ENCODE data around the gene TASOR2.

TASOR2 gene

DNA sequence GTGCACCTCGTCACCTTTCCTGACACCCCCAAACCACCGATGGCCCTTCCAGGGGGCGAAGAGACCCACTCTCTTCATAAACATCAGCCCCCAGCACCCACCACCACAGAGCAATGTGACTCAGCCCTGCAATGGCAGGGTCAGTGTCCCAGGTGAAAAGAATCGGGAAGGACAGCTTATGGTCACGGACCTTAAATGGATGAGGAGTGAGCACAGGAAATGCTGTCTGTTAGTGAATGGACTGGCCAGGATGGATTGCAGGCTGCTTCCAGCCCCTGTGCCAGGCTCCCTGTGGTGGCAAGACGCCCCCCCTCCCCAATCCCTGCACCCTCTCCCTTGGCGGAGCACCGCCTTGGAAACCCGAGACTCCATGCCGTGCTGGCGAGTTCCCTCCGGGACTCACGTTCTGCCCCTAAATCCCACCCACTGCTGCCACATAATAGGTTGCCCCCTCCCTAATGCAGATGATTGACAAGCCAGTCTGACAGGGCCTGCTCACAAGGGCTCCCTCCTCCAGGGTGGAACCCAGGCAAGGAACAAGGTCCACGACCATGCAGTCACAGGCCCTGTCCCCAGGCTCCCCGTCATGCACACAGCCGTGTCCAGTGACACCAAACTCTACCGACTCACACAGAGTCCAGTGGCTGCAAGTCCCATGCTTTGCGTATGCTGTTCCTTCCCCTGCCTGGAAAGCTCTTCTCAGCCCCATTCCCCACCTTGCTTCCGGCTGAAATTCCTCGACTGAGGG is 25.6 kb upstream of the TASOR2 start:
- no peak for DNase-seq

DNA sequence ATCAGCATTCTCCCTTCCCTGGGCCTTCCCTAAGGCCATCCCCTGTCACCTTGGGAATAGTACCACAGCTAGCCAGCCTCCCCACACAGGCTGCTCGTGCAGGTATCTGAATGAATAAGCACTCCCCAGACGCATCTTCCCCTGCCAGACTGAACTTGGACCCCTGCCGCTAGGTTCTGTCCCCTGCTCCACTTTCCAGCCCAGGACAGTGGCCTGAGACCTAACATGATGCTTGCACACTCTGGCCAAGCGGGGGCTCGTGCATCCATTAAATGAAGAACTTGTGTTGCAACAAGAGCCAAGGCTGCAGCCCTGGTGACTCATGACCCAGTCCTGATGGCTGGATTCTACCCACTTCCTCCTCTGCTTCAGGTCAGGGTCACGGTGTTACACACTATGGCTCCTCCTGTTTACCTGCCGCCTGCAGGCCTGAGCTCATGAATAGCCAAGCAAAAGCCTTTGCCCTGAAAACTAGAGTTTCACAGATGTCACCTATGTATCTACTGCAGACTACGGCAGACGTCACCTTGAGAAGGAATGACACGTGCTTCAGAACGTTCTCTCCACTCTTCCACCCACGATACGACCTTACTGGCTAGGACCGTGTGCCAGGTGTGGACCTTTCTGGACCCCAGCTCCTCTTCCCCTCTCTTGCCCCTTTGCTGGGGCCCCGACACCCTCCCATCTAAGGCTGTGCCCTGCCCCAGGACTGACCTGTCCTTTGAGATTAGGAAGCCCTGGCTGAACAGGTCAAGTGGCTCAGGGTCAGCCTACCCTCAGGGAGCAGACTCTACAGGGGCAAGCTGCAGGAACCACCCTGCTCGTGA is 24.7 kb upstream of the TASOR2 start:
- no peak for DNase-seq

DNA sequence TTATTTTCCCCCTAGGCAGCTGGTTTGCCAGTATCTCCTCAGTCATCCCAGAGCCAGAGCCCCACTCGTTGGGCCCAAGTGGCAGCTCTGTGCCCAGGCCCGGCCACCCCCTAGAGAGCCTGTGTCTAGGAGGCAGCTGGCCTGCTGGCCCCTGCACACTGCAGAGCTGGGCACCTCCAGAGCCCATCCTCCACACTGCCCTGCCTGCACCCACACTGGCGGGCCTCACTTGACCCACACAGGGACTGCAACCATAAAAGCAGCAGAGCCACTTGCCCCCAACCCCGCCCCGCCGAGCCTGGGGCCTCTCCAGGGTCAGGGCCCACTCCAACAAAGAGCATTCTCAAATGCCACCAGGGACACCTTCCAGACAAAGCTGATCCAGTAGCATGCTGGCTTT is 23.6 kb upstream of the TASOR2 start:
- no peak for DNase-seq

DNA sequence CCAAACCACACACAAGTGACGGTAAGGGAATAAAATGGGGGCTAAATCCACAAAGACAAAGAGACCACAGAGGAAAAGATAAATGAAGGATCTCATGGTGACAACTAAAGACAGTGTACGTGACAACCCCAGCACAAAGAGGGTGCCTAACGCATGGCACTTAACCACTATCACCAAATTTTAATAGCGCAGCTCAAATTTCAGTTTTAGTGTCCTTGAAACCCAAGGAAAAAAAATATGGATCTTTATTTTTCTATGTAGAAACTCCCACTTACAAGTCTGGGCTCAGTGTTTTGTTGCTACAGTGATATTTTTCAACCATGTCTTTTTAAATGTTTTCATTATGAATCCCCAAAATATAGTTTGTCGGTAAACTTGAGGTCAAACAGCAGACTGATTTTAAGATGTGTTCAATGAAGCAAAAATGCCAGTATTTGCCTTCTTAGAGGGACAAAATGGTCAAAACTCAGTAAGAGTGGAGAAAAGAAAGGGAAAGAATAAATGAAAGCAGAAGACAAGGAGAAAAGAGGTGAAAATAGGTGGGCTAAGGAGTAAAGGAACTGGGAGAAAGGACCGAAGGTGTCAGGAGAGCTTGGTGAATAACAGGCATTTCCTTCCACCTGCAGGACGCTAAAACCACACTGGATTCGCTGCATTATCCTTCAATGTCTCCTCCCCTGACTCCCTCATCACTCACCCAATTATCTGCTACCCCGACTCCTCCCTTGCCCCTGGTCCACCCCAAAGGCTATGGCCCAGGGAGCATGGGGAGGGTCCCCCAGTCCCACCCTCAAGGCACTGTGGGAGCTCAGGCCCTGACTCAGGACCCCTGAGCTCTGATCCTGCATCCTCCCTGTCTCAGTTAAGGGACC is 21.7 kb upstream of the TASOR2 start:
- no peak for DNase-seq

DNA sequence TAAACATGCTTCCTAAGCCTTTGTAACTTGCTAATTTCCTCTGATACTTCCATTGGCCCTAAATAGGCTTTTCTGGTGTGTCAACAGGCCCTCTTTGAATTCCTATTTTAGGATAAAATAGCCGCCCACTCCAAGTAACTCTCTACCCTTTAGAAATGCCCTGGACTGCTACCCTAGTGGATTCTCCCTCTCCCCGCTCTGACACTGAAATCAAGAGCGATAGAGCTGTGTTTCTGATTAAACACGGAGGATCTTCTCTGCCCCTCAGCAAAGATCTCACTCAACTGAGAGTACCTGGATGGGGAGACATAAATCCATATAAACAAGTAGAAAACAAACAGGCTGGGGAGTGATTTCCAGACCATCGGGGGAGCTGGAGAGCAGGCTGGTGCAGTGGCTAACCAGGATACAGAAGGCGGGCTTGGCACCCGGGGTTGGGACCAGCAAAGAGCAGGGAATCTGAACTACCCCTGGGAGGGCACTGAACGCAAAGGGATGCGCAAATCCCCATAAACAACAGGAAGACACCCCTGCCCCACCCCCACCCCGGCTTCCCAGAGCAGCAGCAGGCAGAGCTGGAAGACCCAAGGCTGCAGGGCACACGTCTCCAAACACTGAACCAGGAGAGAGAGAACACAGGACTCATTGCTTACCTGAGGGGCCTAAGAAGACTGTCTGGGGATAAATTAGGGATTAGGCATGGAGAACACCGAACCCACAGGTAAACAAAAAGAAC is 20.8 kb upstream of the TASOR2 start:
- DNase-seq: no peak

DNA sequence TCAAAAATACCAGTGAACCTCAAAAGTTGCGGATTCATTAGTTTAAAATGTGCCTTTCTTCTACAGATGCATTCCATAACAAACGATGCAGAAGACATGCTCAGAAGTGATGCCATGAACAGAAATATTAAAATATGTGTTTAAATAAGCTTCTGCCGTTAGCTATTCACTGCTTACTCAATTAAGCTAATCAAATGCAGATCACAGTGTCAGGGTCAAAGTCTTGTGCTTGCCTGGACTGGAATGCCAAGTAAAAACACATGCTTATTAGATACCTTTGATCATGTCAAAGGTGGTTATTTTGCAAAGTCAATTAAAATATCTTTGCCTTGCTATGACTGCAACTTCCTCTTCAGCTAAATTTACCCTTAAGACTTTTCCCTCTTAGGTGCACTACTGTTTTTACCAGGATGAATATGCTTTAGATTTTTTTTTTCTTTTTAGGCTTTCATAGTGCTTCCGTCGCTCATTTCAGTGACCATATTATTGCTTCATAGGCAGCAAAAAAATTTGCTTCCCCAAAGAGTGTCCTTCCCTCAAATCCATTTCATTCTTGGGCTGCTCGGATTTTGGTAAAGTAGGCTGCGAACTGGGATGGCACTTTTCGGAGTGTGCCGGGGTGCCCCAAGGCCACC is 19.1 kb upstream of the TASOR2 start:
- no peak for DNase-seq

DNA sequence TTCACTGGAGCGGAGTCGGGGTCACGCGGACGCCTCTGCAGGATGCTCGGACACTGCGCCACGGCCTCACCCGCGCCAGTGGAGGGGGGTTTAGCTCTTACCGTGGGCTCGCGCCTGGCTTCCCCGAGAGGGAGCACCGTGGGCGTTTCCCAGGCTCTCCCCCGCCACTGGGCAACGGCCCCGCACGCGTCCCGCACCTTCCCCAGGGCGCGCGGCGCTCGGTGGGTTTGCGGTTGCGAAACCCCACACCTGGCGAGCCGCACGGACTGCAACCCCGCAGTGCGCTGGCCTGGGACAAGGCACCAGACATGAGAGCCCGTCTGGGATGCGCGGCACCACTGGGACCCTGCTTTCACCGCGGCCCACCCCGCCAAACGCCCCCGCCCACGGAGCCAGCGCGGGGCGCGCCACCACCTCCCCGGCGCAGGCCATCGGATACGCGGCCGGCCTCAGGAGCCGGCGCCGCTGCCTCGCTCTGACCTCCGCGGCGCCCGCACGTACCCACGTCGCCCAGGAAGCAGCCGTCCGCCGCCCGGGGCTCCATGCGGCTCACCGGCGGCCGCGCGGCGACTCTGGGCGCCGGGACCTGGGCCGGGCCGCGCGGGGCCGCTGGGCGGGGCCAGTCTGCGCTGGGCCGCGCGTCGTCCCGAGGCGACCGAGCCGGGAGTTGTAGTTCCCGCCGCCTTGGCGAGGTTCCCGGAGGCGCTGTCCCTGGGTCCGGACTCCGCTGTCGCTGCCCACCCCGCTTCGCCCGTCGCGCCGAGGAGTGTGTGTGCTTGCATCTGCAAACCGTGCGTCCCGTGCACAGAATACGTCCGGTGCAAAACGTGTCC is 18.4 kb upstream of the TASOR2 start, which contains the start of gene ASB13:
Gene ASB13 (minus strand): TSS at position 588 of the 833 bp plus-strand sequence. CDS start 44 bp downstream, at position 544.
- DNase-seq: peak in 1 of 4 experiments; percentile 9

DNA sequence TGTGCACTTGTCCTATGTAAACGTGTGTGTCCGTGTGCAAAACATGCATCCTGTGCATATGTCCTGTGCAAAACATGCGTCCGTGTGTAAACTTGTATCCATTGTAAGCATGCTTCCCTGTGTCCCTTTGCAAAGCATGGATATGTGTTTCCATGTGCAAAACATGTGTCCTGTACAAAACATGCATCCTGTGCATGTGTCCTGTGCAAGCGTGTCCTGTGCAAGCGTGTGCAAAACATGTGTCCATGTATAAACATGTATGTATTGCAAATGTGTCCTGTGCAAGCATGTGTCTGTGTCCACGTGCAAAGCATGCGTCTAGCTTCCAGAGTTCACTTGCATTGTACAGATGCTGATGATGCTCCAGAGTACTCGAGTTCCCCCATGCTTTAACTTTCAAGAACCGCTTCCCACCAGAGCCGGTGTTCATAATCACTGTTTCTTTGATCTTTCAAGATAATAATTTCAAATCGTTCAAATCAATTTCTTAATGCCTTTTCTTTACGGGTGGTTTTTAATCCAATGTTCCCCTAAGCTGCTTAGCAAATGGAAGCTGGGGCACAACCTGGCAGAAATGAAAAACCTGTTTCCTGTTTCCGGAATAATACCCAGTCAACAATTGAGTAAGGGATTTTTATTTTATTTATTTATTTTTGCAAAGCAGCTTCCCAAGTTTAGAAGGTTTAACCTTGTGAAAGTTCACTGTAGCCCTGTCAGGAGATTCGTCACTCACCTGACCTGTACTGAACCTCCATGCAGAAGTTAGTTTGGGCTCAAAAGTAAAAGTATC is 17.6 kb upstream of the TASOR2 start:
- DNase-seq: no peak

DNA sequence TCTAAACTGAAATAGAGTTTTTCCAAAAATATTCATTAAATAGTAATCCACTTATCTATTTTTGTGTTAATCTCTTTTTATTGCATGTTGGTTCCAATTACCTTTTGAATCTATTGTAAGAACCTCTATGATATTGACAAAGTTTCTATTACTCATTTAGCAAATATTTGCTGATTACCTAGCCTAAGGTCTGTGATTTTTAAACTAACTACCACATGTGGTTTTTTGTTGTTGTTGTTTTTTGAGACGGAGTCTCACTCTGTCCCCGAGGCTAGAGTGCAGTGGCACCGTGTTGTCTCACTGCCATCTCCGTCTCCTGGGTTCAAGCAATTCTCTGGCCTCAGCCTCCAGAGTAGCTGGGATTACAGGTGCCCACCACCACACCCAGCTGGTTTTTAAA is 16.2 kb upstream of the TASOR2 start:
- no peak for DNase-seq

DNA sequence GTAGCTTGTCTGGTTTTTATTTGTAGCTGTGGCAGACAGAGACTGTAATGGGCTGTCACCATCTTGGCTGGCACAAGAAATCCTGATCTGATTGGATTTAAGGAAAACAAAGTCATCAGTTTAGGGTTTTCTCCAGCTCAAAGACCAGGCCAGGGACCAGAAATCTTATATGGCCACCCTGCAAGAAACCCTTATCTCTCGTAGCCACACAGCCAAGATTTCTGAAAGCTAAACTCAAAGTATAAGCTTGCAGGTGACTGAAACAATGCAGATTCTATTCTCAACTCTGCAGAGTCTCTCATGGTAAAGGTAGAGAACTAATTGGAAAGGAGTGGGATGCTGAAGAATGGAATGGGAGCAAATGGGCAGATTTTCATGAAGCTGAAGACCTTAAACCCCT is 15.0 kb upstream of the TASOR2 start:
- no peak for DNase-seq

DNA sequence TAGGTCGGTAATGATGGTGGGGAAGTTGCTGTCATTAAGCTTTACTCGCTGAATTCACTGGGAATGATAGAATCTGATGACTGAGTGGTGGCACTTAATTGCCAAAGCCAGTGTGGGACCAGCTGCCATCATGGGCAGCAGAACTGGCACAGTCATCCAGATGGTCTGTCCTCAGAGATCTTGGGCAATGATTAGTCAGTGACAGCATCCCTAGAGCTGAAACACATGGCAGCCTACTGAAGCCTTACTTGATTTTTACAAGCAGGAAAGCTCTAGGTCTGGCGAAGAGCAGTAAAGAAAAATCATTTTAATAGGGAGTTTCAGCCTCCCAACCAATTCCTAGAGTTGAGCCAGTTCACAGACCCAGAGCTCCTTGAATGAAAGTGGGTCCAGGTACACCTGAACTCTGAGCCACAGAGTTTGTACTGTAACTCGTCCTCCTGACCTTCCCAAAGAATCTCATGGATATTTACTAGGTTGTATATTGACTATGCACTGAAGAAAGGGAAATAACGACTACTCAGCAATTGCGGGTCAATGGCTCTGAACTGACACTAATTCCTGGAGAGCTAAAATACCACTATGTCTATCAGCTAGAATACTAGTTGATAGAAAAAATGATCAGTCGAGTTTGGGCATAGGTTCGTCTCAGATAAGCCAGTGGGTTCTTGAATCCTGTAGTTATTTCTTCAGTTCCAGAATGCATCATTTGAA is 13.8 kb upstream of the TASOR2 start:
- no peak for DNase-seq

DNA sequence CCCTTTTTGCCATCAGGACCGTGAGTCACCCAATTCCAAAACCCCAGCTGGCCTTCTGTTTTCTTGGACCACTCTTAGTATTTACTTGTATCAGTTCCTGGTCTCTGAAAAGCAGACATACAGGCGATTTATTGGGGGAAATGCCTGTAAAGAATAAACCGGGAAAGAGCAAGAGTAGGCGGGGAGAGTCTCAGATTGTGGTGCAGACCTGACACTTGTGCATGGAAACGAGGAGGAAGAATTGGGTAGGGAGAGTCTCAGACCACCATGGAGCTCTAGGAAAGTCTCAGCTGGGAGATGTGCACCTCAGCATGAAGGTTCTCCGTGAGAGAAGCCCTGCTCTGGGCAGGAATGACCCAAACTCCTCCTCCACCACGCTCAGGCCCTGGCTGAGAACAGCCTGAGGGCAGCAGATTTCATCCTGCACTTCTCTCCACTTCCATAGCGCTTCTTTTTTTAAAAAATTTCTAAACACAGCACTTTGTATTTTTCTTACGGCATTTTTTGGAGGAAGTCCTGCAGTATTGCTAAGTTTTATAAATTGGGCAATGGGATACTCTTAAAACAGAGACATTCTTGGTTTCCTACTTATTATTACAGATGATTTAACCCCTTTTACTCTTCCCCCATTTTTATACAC is 6.1 kb upstream of the TASOR2 start:
- no peak for DNase-seq

DNA sequence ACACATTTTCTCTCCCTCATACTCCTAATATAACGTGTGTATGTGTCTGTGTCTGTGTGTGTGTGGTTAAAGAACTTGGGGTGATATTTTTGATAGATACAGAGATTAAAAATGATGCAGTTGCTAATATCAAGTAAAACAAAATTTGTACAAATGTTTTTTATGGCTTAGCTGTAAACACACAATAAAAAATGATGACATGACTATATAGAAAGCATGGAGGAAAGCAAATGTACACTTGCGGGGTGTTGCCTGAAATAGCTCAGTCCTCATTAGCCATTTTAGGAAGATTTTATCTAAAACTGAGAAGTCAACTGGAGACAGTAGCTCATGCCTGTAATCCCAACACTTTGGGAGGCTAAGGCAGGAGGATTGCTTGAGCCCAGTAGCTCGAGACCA is 5.6 kb upstream of the TASOR2 start:
- no peak for DNase-seq

DNA sequence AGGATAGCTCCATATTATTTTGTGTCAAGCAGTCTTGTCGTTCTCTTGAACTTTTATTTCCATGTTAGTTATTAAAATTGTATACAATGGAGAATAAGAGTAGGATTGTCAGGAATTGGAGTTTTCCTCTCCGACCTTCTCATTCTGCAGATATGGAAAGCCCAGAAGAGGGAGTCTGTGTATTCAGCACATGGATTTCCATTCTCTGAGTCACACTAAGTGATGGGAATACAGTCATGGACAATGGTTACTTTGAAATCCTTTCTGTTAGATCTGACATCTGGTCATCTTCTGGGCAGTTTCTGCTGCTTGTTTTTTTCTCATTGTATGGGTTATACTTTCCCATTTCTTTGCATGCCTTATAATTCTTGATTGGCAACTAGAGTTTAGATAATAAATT is 5.0 kb upstream of the TASOR2 start:
- no peak for DNase-seq

DNA sequence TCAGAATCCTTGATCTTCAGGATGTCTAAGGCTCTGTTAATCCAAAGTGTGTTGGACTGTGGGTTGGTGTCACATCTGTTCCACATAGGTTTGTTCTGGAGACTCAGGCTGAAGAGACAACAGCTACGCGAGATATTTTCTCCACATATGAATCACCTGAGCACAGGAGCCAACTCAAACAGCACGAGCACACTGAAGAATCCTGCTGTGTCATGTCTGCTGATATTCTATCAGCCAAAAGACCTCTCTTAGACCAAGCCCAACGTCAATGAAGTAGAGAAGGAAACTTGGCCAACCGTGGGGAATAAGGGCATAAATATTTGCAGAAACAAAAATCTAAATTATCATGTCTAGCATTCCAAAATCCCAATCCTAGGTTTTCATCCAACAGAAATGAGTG is 2.7 kb upstream of the TASOR2 start:
- DNase-seq: no peak

DNA sequence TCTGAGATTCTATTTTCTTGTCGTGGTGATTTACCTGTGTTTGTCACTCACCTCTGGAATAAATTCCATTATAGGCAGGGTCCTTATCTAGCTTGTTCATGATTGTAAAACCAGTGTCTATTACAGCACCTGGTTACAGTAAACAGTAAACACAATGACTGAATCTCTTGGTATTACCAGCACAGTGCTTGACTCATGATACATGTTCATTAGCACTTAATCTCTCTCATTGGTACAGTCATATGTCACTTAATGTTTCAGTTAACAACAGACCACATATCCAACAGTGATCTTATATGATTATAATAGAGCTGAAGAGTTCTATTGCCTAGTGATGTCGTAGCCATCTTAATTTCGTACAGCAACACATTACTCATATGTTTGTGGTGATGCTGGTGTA is 1.6 kb upstream of the TASOR2 start:
- DNase-seq: no peak

DNA sequence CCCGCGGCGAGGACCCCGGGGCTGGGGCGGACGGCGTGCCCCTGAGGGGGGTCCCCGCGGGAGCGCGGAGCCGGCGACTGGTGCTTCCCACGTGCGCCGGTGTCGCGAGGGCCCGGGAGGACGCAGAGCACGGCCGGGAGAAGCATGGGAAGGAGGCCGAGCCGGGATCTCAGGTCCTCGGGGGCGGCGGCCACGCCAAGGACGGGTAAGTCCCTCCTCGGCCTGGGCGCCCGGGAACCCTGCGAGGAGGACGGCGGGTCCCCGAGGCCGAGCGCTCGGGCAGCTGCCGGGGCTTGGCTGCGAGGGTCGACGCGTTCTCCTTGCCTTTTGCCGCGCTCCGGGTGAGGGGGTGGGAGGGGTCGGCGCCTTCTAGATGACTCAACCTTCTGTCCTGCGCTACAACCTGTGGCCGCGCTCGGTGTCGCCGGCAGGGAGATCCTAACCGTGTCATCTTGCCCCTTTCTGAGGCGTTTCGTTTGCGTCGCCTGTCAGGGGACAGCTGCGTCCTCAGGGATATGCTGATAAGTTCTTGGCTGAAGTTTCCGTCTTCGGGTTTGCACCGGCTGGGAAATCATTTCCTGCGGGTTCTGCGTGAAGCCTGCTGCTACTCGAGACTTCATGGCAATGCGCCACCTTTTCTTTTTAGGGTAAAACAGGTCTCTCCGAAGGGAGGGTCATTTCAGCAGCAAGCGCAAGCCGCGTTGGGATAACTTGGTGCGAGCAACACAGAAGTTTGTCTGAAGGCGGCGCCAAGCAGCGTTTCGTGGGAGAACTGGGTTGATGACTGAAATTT is 529 bp downstream of the TASOR2 start:
- DNase-seq: peak; percentile 31 to 54 (median 50)

DNA sequence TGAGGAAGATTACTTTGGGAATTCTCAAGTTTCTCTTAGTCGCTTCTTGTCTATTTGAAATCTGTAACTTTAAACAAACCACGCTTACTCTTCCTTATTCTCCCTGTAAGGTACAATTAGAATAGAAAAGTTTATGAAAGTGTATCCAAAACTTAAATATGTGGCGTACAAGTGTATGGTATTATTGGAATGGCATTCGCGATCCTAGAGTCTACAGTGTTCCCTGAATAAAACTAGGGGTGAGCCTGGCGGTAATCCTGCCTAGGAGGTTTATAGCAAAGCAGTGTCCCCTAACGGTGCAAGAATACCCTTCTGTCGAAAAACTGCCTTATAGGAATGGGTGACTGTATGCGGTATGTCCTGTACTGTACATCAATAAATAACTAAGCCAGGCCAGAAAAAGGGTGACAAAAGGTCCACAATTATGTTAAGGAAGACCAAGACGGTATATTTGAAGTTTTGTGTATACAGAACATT is 1.2 kb downstream of the TASOR2 start:
- no peak for DNase-seq
